GM20000 (cell line): Measurements from ENCODE around the gene NHLH1.

Experiments
- DNase-seq: peaks from one replicate; pipeline ENCODE4 v3.0.0; 2012; ENCODE audit warnings: low spot score
- TF ChIP-seq, protein P1 (sequence below): IDR thresholded peaks from 2 replicates; pipeline ENCODE4 v1.5.1; 2012; ENCODE audit warnings: mild to moderate bottlenecking, control low read depth; ENCODE audit errors: extremely low read depth, missing control alignments

The NHLH1 gene

DNA sequence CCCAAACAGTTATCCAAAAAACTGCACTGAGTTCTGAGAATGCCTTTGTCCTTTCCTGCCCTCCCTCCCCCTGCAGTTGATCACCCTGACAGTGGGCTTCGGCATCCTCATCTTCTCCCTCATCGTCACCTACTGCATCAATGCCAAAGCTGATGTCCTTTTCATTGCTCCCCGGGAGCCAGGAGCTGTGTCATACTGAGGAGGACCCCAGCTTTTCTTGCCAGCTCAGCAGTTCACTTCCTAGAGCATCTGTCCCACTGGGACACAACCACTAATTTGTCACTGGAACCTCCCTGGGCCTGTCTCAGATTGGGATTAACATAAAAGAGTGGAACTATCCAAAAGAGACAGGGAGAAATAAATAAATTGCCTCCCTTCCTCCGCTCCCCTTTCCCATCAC, 8.8 kb upstream of the NHLH1 start:
- no peak for DNase-seq
- TF ChIP-seq, protein P1, sequence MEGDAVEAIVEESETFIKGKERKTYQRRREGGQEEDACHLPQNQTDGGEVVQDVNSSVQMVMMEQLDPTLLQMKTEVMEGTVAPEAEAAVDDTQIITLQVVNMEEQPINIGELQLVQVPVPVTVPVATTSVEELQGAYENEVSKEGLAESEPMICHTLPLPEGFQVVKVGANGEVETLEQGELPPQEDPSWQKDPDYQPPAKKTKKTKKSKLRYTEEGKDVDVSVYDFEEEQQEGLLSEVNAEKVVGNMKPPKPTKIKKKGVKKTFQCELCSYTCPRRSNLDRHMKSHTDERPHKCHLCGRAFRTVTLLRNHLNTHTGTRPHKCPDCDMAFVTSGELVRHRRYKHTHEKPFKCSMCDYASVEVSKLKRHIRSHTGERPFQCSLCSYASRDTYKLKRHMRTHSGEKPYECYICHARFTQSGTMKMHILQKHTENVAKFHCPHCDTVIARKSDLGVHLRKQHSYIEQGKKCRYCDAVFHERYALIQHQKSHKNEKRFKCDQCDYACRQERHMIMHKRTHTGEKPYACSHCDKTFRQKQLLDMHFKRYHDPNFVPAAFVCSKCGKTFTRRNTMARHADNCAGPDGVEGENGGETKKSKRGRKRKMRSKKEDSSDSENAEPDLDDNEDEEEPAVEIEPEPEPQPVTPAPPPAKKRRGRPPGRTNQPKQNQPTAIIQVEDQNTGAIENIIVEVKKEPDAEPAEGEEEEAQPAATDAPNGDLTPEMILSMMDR, result no peak

DNA sequence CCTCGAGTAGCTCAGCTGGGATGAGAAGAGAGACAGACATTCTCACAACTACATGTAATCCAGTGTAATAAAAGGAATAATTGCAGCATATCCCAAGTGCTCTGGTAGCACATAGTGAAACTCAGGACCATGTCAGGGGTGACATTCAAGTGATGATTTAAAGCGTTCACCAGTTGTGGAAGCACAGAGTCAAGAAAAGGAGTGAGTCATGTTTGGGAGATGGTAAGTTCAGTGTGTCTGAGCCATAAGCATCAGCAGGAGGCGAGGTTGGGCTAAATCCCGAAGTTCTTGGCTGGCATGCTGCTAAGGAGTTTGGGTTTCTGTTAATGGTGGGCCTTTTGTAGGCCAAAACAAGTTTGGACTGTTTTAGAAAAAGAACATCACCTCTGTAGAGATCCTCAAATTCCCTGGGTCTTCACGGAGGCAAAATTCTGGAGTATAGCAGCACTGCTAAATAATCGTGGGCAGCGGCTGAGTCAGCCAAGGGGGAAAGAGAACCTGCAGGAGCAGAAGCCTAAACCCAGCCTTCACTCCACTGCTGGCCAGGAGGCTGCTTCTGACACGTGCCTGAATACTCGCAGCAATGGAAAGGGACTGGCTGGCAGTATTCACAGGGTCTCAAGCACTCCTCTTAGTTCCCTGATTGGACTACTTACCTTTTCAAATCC, 7.2 kb upstream of the NHLH1 start:
- TF ChIP-seq, protein P1, result no peak
- no peak for DNase-seq

DNA sequence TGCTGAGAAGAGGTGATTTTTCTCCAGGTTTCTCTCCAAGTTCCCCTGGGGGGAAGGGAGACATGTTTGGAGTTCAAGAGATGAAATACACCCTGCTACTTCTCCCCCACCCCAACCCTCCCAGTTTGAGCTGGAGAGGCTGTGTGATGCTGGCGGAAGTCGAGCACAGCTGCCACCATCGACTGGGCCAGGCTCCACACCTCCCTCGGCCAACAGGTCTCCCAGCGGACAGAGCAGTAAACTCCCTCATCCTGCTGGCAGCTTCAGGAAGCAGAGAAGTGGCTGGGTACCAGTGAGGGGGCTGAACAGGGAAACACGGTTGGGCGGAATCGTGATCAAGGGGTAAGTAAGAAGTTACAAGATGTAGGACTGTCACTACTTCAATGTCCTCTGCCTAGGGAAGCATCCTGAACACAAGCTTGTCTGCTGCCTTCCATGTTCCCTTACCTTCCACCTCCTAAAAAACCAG, 6.6 kb upstream of the NHLH1 start:
- TF ChIP-seq, protein P1, result no peak
- no peak for DNase-seq

DNA sequence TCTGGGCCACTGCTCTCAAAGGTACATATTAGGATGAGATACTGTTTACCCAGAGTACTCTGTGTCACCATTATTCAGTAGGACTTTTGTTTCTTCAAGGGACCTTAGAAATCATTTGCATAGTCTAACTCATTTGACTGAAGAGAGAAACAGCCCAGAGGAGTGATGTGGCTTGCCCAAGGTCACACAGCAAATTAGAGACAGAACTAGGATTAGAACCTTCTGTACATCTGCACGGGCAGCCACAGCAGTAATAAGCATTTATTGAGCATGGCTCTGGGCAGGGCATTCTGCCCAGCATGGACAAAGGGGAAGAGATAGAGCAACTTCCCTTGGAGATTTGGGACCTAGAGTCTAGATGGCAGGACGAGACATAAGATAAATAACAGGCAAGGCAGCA, 5.7 kb upstream of the NHLH1 start:
- TF ChIP-seq, protein P1, result no peak
- no peak for DNase-seq

DNA sequence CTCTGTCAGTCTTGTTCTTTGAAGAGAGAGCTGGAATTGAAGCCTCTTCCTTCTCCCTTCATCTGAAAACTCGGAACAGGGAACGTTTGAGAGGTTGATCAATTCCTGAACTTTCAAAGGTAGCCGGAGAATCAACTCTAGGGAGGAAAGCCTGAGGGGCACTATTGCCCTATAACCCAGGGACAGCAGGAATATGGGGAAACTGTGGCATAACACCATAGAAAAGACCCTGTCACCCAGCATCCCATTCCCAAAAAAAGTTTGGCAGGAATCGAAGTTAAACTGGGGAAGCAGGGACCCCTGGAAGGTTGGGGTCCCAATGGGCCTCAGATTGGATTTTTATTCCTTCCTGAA, 5.1 kb upstream of the NHLH1 start:
- TF ChIP-seq, protein P1, result no peak
- DNase-seq, result no peak

DNA sequence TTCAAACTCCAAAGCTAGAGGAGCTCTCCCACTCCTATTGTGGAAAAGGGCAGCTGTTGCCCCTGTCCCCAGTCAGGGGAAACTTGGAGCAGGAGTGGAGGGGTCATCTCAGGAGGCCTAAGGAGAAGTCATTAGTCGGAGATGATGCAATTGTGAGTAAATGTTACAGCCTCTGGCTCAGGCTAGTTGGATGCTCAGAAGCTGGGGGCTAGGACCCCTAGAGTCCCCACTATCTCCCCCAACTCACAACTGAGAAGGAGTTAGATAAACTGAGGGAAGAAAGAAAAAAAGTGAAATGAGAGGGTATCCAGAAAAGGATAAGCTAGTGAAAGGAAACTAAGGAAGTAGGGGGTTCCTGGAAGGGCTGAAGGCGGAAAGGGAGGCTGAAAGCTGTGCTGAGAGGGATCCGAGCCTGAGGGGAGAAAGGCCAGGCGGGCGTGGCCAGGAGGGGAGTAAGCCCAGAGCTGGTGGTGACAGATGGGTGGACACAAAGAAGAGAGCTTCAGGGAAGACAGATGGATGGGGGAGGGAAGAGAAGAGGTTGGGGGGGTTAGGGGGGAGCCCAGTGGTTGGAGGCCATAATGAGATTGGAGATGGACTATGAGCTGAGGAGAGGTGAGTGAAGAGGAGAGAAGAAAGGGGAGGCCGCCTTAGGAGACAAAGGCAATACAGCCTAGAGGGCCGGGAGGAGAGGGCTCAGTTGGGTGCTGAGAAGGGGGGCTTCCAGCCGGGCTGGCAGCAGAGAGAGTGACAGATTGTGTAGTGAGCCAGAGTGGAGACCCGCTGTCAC, 4.5 kb upstream of the NHLH1 start:
- no peak for DNase-seq
- TF ChIP-seq, protein P1, result no peak

DNA sequence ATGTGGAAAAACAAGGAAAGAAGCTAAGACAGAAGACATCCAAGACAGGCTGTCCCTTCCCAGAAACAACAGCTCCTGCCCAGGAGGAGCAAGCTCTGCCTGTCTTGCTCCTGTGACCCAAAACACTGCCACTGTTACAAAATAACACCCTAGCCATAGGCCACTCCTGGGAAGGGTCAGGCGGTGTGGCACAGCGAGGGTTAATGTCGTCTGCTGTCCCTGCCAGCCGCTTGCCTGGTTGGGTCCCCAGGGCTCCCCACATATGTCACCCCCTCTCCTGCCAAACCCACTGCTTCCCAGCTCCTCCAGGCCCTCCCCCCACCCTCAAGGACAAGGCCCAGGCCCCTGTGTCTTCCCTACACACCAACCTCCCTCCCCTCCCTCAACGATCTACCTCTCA, 3.9 kb upstream of the NHLH1 start:
- DNase-seq, result no peak
- TF ChIP-seq, protein P1, result no peak
